Stomach smooth muscle (tissue), 2 donors: ENCODE data around the gene KIF11.

ENCODE experiments used
- H3K27ac ChIP-seq: one replicate; pipeline ENCODE4 v1.7.0; 2013; ENCODE audit warnings: mild to moderate bottlenecking, low read length, inconsistent platforms
- H3K27me3 ChIP-seq, 2 donors: one replicate each; pipeline ENCODE4 v1.7.0; 2013; ENCODE audit warnings: low read length in 2 of 2; ENCODE audit not compliant: insufficient read depth in 2 of 2, control insufficient read depth in 1 of 2
- H3K36me3 ChIP-seq, 2 donors: one replicate each; pipeline ENCODE4 v1.7.0; 2013; ENCODE audit warnings: low read length in 2 of 2; ENCODE audit not compliant: control insufficient read depth in 2 of 2, insufficient read depth in 2 of 2
- H3K4me1 ChIP-seq: one replicate; pipeline ENCODE4 v1.7.0; 2013; ENCODE audit warnings: low read length; ENCODE audit not compliant: control insufficient read depth, insufficient read depth
- H3K4me3 ChIP-seq, 2 donors: one replicate each; pipeline ENCODE4 v1.7.0; 2013; ENCODE audit warnings: low read length in 2 of 2
- H3K9ac ChIP-seq, 2 donors: one replicate each; pipeline ENCODE4 v1.7.0; 2013; ENCODE audit warnings: low read length in 2 of 2, mild to moderate bottlenecking in 1 of 2
- H3K9me3 ChIP-seq, 2 donors: one replicate each; pipeline ENCODE4 v1.7.0; 2013; ENCODE audit warnings: low read length in 2 of 2; ENCODE audit not compliant: control insufficient read depth in 2 of 2
- donor health status: healthy.
- donor health status: Pancreatic carcinoma.

The KIF11 gene

DNA sequence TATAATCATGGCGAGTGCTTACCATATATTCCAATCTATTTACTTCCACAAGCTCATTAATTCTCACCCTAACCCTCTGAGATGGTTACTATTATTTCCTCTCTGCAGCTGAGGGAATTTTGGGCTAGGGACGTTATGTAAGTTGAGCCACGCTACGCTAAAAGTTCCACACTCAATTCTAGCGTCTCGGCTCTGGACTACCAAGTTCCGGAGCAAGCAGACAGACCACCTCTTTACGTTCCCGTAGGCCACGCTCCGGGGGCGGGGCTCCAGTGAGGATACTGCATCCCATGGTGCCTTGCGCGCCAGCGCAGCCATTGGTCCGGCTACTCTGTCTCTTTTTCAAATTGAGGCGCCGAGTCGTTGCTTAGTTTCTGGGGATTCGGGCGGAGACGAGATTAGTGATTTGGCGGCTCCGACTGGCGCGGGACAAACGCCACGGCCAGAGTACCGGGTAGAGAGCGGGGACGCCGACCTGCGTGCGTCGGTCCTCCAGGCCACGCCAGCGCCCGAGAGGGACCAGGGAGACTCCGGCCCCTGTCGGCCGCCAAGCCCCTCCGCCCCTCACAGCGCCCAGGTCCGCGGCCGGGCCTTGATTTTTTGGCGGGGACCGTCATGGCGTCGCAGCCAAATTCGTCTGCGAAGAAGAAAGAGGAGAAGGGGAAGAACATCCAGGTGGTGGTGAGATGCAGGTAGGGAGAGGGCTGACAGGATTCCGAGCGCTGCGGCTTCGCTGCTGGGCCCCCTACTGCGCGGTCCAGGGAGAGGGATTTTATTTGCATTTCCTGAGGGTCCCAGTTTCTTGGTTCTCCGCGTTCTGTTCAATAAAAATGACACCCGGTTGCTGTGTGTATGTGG lies at the start of gene KIF11:
Gene KIF11, plus strand, starts transcription at position 370 of the 858 bp plus-strand sequence. Its CDS starts 246 bp downstream, at position 616.
- H3K4me1 ChIP-seq: peaks cover 12% of the 10 kb centered on the region
- no peaks in the 10 kb centered on the region for H3K9me3 ChIP-seq
- no peaks in the 10 kb centered on the region for H3K36me3 ChIP-seq
- H3K27me3 ChIP-seq: no peaks in the 10 kb centered on the region
- peak within 1 kb of the TSS; percentile 93 for H3K27ac ChIP-seq
- H3K4me3 ChIP-seq: peak within 1 kb of the TSS; percentile 70 to 77
- H3K9ac ChIP-seq: peak within 1 kb of the TSS; percentile 90

DNA sequence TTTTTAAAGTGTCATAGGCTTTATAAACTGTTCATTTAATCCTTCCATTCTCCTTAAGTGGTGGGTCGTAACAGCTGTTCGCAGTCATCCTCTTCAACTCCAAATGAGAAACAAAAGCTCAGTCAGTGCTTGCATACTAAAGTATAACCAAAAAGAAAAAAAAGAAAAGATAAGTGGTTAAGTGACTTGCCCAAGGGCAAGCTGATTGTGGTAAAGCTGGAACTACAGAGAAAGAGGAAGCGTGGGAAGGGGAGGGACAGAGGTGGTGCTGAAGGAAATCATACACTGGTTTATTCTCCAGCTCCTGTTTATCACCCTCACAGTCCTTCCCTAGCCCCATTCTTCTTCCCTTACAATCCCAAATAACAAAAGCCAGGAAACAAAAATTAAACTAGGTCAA lies 48.6 kb upstream of the KIF11 start:
- H3K27me3 ChIP-seq: no peaks in the 10 kb centered on the region

DNA sequence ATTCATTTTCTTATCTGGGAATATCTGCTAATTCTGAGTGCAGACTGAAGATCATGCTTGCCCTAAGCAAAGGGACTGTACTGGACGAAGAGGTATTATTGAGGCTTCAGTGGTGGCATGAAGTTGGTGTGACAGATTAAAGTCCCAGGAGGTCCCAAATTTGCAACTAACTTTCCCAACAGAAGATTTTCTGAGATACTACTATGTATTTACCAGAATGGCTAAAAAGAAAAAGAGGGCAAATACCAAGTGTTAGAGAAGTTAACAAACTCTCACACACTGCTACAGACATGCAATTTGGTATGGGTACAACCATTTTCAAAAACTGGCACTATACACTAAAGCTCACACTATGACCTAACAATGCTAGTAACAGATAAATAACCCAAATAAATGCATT lies 47.4 kb upstream of the KIF11 start:
- Histone ChIP-seq H3K27me3 (no peaks in the 10 kb centered on the region), H3K36me3 (peaks cover 0 to 5% of the 10 kb centered on the region in 2 donors), H3K9me3 (no peaks in the 10 kb centered on the region), H3K4me3 (no peak overlapping the region), H3K4me1 (no peaks in the 10 kb centered on the region), H3K9ac (no peak overlapping the region), H3K27ac (no peak overlapping the region)

More for the DNA sequence above, 48.6 kb upstream of the KIF11 start:
- H3K9ac ChIP-seq: no peak overlapping the region
- no peaks in the 10 kb centered on the region for H3K9me3 ChIP-seq
- H3K4me1 ChIP-seq: no peaks in the 10 kb centered on the region
- H3K27ac ChIP-seq: no peak overlapping the region
- H3K4me3 ChIP-seq: no peak overlapping the region
- H3K36me3 ChIP-seq: peaks cover 0 to 5% of the 10 kb centered on the region in 2 donors

DNA sequence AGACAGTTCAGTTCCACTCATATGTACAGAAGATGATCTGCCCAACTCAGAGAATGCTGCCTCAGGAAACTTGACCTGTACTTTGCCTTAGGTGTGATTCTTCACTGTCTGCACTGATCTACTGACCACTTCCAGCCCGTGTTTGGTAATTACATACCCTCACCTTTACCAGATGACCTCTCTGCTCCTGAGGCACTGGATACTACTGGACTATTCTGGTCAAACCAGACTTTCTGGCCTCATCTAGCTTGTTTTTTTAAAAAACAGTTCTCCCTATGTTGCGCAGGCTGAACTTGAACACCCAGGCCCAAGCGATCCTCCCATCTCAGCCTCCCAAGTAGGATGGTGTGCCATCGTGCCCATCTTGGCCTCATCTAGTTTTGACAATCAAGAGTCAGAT lies 45.3 kb upstream of the KIF11 start:
- H3K9me3 ChIP-seq: no peaks in the 10 kb centered on the region
- H3K36me3 ChIP-seq: peaks cover 0 to 5% of the 10 kb centered on the region in 2 donors
- H3K9ac ChIP-seq: no peak overlapping the region
- H3K4me1 ChIP-seq: no peaks in the 10 kb centered on the region
- H3K4me3 ChIP-seq: no peak overlapping the region
- no peak overlapping the region for H3K27ac ChIP-seq
- no peaks in the 10 kb centered on the region for H3K27me3 ChIP-seq

DNA sequence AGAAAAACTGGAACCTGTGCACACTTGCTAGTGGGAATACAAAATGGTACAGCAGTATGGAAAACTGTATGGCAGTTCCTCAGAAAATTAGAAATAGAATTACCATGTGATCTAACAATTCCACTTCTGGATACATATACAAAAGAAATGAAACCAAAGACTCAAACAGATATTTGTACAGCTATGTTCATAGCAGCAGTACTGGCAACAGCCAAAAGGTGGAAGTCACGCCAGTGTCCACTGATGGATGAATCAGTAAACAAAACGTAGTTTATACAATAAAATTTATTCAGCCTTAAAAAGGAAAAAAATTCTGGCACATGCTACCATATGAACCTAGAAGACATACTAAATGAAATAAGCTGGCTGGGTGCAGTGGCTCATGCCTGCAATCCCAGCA lies 42.0 kb upstream of the KIF11 start:
- no peaks in the 10 kb centered on the region for H3K4me1 ChIP-seq
- H3K27ac ChIP-seq: no peak overlapping the region
- H3K27me3 ChIP-seq: no peaks in the 10 kb centered on the region
- peaks cover 4 to 12% of the 10 kb centered on the region in 2 donors for H3K36me3 ChIP-seq
- no peak overlapping the region for H3K9ac ChIP-seq
- no peak overlapping the region for H3K4me3 ChIP-seq
- H3K9me3 ChIP-seq: peaks cover 3% of the 10 kb centered on the region in 2 donors

DNA sequence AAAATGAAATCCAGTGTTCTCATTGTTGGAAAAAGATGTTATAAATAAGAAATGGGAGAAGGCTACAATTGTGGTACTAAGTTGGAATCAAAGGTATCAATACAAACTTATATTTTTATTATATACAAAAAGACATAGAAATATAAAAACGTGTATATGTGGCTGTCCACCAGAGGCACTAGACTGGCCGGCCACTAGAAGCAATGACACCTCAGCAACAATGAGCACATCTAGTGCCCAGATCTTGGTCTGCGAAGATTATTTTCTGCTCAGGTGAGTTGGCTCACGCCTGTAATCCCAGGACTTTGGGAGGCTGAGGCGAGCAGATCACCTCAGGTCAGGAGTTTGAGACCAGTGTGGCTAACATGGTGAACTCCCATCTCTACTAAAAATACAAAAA lies 40.6 kb upstream of the KIF11 start:
- no peak overlapping the region for H3K9ac ChIP-seq
- no peaks in the 10 kb centered on the region for H3K27me3 ChIP-seq
- no peak overlapping the region for H3K4me3 ChIP-seq
- H3K36me3 ChIP-seq: peaks cover 4 to 12% of the 10 kb centered on the region in 2 donors
- H3K4me1 ChIP-seq: no peaks in the 10 kb centered on the region
- H3K9me3 ChIP-seq: peaks cover 3% of the 10 kb centered on the region in 2 donors
- no peak overlapping the region for H3K27ac ChIP-seq

DNA sequence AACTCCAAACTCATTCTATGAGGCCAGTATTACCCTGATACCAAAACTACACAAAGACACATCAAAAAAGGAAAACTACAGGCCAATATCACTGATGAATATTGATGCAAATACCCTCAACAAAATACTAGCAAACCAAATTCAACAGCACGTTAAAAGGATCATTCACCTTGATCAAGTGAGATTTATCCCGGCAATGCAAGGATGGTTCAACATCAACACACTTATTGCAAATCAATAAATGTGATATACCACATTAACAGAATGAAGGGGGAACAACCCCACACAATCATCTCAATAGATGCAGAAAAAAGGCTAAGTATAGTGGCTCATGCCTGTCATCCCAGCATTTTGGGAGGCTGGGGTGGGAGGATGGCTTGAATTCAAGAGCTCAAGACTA lies 39.0 kb upstream of the KIF11 start:
- Histone ChIP-seq H3K27ac (no peak overlapping the region), H3K36me3 (peaks cover 4 to 7% of the 10 kb centered on the region in 2 donors), H3K9me3 (peaks cover 3% of the 10 kb centered on the region in 2 donors), H3K4me1 (no peaks in the 10 kb centered on the region), H3K4me3 (no peak overlapping the region), H3K27me3 (no peaks in the 10 kb centered on the region), H3K9ac (no peak overlapping the region)

DNA sequence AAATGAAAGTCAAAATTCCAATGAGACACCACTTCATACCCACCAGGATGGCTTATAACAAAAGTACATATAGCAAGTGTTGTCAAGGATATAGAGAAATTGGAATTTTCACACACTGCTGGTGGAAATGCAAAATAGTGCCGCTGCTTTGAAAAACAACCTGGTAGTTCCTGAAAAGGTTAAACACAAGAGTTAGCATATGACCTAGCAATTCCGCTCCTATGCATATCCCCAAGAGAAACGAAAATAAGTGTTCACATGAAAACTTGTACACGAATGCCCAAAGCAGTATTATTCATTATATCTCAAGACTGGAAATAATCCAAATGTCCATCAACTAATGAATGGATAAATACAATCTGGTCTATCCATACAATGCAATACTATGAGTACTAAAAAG lies 33.9 kb upstream of the KIF11 start:
- H3K9ac ChIP-seq: no peak overlapping the region
- H3K9me3 ChIP-seq: peaks cover 1 to 2% of the 10 kb centered on the region in 2 donors
- peaks cover 7% of the 10 kb centered on the region in 2 donors for H3K36me3 ChIP-seq
- no peak overlapping the region for H3K27ac ChIP-seq
- no peaks in the 10 kb centered on the region for H3K27me3 ChIP-seq
- H3K4me3 ChIP-seq: no peak overlapping the region
- no peaks in the 10 kb centered on the region for H3K4me1 ChIP-seq

DNA sequence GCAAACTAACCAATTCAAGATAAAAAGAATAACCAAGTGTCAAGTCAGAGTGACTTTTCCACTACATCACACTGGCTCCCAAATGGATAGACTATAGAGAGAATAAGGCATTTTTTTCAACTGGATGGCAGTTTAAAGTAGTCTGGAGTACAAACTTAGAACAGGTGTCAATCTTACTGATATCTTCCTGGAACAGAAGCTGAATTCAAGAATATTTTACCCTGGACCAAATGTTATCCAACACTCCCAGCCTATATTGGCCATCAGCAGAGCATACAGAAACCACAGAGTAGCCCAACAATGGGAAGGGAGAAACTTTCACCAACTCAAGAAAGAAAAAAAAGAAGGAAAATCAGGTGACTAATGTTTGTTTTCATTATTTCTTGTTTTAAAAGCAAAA lies 30.5 kb upstream of the KIF11 start:
- no peaks in the 10 kb centered on the region for H3K4me1 ChIP-seq
- H3K27me3 ChIP-seq: no peaks in the 10 kb centered on the region
- peaks cover 4 to 7% of the 10 kb centered on the region in 2 donors for H3K36me3 ChIP-seq
- H3K9ac ChIP-seq: no peak overlapping the region
- no peaks in the 10 kb centered on the region for H3K9me3 ChIP-seq
- no peak overlapping the region for H3K27ac ChIP-seq
- no peak overlapping the region for H3K4me3 ChIP-seq

DNA sequence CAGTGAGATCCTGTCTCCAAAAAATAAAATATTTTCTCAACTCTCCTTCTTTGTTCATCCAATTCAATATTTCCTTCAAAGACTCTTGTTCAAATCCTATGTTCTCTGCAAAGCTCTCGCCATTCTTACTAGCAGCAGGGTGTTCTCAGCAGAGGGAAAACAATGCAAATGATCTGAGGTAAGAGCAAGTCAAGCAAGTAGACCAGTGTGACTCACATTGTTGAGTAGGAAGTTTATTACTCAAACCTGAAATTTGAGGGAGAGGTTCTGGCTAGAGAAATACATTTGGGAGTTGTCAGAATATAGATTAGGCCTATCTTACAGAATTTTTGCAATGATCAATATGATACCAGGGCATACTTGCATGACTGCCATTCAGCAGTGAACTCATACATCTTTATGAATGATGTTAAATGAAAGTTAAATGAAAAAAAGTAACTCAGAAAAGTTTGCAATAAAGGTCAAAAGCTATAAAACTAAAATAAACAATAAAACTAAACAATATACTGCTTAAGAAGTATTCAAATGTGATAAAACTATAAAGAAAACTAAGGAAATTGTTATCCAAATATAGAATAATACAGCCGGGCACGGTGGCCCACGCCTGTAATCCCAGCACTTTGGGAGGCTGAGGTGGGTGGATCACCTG lies 24.9 kb upstream of the KIF11 start:
- Histone ChIP-seq H3K4me1 (peaks cover 16% of the 10 kb centered on the region), H3K27ac (no peak overlapping the region), H3K27me3 (no peaks in the 10 kb centered on the region), H3K9me3 (no peaks in the 10 kb centered on the region), H3K4me3 (no peak overlapping the region), H3K9ac (no peak overlapping the region), H3K36me3 (peaks cover 0 to 3% of the 10 kb centered on the region in 2 donors)

DNA sequence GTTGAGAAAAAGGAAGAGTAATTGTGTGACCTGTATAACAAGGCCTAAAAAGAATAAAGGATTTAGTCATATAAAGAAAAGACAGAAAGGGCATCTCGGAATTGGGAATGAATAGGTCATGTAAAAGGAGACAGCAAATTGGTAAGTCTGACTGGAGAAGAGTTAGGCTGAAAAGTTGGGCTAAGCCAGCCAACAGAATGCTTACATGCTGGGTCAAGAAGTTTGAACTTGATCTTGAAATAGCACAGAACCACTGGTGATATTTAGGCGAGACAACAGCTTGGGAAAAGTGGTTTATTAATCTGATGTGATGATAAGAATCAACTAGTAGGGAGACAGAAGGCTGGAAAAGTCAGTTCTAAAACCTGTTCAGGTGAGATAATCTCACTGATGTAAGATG lies 23.9 kb upstream of the KIF11 start:
- H3K4me1 ChIP-seq: peaks cover 16% of the 10 kb centered on the region
- H3K4me3 ChIP-seq: no peak overlapping the region
- no peaks in the 10 kb centered on the region for H3K27me3 ChIP-seq
- H3K9ac ChIP-seq: no peak overlapping the region
- H3K9me3 ChIP-seq: no peaks in the 10 kb centered on the region
- H3K36me3 ChIP-seq: peaks cover 0 to 1% of the 10 kb centered on the region in 2 donors
- H3K27ac ChIP-seq: no peak overlapping the region
